OCI-LY3 (cell line): ENCODE data around the gene NPTX1.

ENCODE experiments used
- H2AFZ ChIP-seq: fragments of 200-600, 300-600 bp; shearing (Covaris generic); 2 replicates; pipeline ENCODE4 v1.6.0; 2014; ENCODE audit warnings: antibody characterized with exemption, low read depth, low read length
- H3K27ac ChIP-seq: fragments of 200-600, 300-600 bp; sonication (generic); 2 replicates; pipeline ENCODE4 v1.5.1; 2014; ENCODE audit warnings: mild to moderate bottlenecking, low read length, moderate library complexity, mixed read lengths
- H3K27me3 ChIP-seq: fragments of 200-600, 300-600 bp; sonication (generic); 2 replicates; pipeline ENCODE4 v1.6.1; 2014; ENCODE audit warnings: low read depth, low read length, mixed read lengths
- H3K36me3 ChIP-seq: fragments of 200-600, 300-600 bp; sonication (generic); replicated peaks from 2 replicates; pipeline ENCODE3; 2014; ENCODE audit warnings: low read depth, low read length, mixed read lengths
- H3K4me1 ChIP-seq: fragments of 300-600, 200-600 bp; sonication (generic); 2 replicates; pipeline ENCODE4 v1.6.1; 2014; ENCODE audit warnings: low read length, mixed read lengths
- H3K4me2 ChIP-seq: fragments of 200-600, 300-600 bp; sonication (generic); 2 replicates; pipeline ENCODE4 v1.6.1; 2014; ENCODE audit warnings: low read length, mixed read lengths
- H3K4me3 ChIP-seq: fragments of 300-600, 200-600 bp; sonication (generic); 2 replicates; pipeline ENCODE4 v1.5.1; 2014; ENCODE audit warnings: antibody characterized with exemption, mild to moderate bottlenecking, low read length, moderate library complexity
- H3K79me2 ChIP-seq: fragments of 300-600, 200-600 bp; shearing (Covaris generic); 2 replicates; pipeline ENCODE4 v1.6.1; 2014; ENCODE audit warnings: mild to moderate bottlenecking, low read length, mixed read lengths
- H3K9ac ChIP-seq: fragments of 300-600, 200-600 bp; shearing (Covaris generic); 2 replicates; pipeline ENCODE4 v1.6.0; 2014; ENCODE audit warnings: mild to moderate bottlenecking, low read length, moderate library complexity
- H3K9me3 ChIP-seq: fragments of 200-600, 300-600 bp; shearing (Covaris generic); 2 replicates; pipeline ENCODE4 v1.6.1; 2014; ENCODE audit warnings: low read length, mixed read lengths; ENCODE audit not compliant: insufficient read depth
- H4K20me1 ChIP-seq: fragments of 200-600, 300-600 bp; sonication (generic); 2 replicates; pipeline ENCODE4 v1.6.1; 2016; ENCODE audit warnings: low read length, mixed read lengths; ENCODE audit not compliant: insufficient read depth
- EZH2phosphoT487 ChIP-seq: fragments of 200-600 bp; shearing (Covaris generic); IDR thresholded peaks from 2 replicates; pipeline ENCODE4 v1.6.1; 2018; ENCODE audit warnings: antibody characterized with exemption, mixed run types, low read depth
- TF ChIP-seq, protein P1 (sequence below): fragments of 200-600, 300-600 bp; sonication (generic); IDR thresholded peaks from 2 replicates; pipeline ENCODE4 v1.5.1; 2014; ENCODE audit warnings: antibody characterized with exemption, low read length, low read depth

Gene NPTX1

DNA sequence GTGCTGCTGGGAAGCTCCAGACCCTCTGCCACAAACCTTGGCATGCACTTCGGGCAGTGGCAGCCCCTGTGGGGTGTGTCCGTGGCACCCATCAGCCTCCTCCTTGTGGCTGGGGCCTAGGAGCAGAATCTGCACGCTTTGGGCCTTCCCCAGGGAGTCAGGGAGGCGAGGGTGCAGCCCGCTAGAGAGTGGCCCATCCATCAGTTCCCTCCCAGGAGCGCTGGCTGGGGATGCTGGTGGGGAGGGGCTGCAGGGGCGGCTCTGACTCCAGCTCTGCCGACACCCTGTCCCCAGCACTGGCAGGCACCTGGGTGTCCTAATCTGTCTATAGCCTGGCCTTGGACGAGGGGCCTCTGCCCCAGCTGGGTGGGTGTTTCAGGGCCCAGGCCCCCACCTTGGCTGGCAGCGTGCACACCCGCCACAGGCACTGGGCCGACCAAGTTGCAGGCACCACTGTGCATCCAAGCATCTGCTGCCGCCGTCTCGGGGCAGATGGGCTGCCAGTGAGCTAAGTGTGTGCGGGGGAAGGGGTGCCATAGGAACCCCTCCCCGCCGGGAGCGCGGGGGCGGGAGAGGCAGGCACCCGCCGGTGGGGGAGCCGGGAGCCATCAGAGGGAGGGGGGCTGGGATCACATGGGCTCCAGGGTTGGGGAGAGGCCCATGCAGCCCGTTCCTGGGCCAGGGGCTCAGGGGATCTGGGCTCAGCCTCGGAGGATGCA lies 31.2 kb downstream of the NPTX1 start:
- Histone ChIP-seq H3K4me1 (no peaks in the 10 kb centered on the region), H3K9ac (no peak overlapping the region), H4K20me1 (peaks cover 7% of the 10 kb centered on the region; the same call in 1 of the 2 replicates), H3K9me3 (no peaks in the 10 kb centered on the region), H3K27ac (no peak overlapping the region), H3K4me2 (no peak overlapping the region), H3K4me3 (no peak overlapping the region), H3K27me3 (no peaks in the 10 kb centered on the region), H2AFZ (no peak overlapping the region), H3K79me2 (no peaks in the 10 kb centered on the region), H3K36me3 (no peaks in the 10 kb centered on the region)
- TF ChIP-seq, protein P1, sequence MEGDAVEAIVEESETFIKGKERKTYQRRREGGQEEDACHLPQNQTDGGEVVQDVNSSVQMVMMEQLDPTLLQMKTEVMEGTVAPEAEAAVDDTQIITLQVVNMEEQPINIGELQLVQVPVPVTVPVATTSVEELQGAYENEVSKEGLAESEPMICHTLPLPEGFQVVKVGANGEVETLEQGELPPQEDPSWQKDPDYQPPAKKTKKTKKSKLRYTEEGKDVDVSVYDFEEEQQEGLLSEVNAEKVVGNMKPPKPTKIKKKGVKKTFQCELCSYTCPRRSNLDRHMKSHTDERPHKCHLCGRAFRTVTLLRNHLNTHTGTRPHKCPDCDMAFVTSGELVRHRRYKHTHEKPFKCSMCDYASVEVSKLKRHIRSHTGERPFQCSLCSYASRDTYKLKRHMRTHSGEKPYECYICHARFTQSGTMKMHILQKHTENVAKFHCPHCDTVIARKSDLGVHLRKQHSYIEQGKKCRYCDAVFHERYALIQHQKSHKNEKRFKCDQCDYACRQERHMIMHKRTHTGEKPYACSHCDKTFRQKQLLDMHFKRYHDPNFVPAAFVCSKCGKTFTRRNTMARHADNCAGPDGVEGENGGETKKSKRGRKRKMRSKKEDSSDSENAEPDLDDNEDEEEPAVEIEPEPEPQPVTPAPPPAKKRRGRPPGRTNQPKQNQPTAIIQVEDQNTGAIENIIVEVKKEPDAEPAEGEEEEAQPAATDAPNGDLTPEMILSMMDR: no peak
- TF ChIP-seq EZH2phosphoT487: no peak

GRCh38 chr17:80444644-80444979 lies 31.8 kb downstream of the NPTX1 start:
- Histone ChIP-seq H3K27me3 (no peaks in the 10 kb centered on the region), H3K36me3 (no peaks in the 10 kb centered on the region), H3K9me3 (no peaks in the 10 kb centered on the region), H3K79me2 (no peaks in the 10 kb centered on the region), H4K20me1 (peaks cover 7% of the 10 kb centered on the region; the same call in 1 of the 2 replicates), H3K4me3 (no peak overlapping the region), H3K27ac (no peak overlapping the region), H3K9ac (no peak overlapping the region), H3K4me1 (no peaks in the 10 kb centered on the region), H3K4me2 (no peak overlapping the region), H2AFZ (no peak overlapping the region)
- no peak for TF ChIP-seq EZH2phosphoT487

- no peak overlapping the region for H3K9ac ChIP-seq
- no peak overlapping the region for H3K4me2 ChIP-seq
- no peaks in the 10 kb centered on the region for H3K4me1 ChIP-seq
- no peak overlapping the region for H3K4me3 ChIP-seq
- TF ChIP-seq, protein P1: no peak
- no peak for TF ChIP-seq EZH2phosphoT487
- H3K27me3 ChIP-seq: no peaks in the 10 kb centered on the region
- peaks cover 7% of the 10 kb centered on the region; the same call in 1 of the 2 replicates for H4K20me1 ChIP-seq
- no peaks in the 10 kb centered on the region for H3K36me3 ChIP-seq
- no peaks in the 10 kb centered on the region for H3K9me3 ChIP-seq
- H3K79me2 ChIP-seq: no peaks in the 10 kb centered on the region
- no peak overlapping the region for H2AFZ ChIP-seq
- no peak overlapping the region for H3K27ac ChIP-seq
These were observed 32.3 kb downstream of the NPTX1 start for GRCh38 chr17:80443916-80444643.

DNA sequence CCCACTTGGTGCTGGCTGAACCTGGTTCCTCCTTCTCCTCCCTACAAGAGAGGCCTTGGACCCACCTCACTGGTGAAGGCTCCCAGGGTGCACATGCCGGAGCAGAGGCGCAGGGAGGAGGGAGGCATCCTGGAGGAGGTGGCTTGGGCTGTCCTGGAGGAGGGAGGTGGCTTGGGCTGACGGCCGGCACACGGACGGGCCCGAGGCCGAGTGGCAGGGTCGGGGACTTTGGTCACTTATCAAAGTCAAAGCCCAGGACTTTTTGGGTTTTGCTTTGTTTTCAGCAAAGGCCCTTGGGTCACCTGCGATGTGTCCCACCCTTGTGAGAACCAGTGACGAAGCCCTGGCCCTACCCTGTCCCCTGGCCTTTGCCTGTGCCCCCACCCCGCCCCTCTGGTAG lies 32.9 kb downstream of the NPTX1 start:
- no peak overlapping the region for H3K4me2 ChIP-seq
- no peak overlapping the region for H3K27ac ChIP-seq
- H2AFZ ChIP-seq: no peak overlapping the region
- no peaks in the 10 kb centered on the region for H3K79me2 ChIP-seq
- H3K36me3 ChIP-seq: no peaks in the 10 kb centered on the region
- H3K9ac ChIP-seq: no peak overlapping the region
- no peak for TF ChIP-seq EZH2phosphoT487
- TF ChIP-seq, protein P1: no peak
- no peaks in the 10 kb centered on the region for H3K4me1 ChIP-seq
- no peaks in the 10 kb centered on the region for H3K27me3 ChIP-seq
- no peaks in the 10 kb centered on the region for H3K9me3 ChIP-seq
- no peak overlapping the region for H3K4me3 ChIP-seq
- peaks cover 7% of the 10 kb centered on the region; the same call in 1 of the 2 replicates for H4K20me1 ChIP-seq
